Spleen (tissue), 11 donors: ENCODE measurements around the gene PLEKHA1. TPM values are rescaled to one million over a fixed set of nuclear protein-coding genes. Genes with fewer than 3 reads are reported as not detected.

Source experiments
- DNase-seq: peaks from one replicate; pipeline ENCODE4 v3.0.0-alpha.2; 2020
- H3K27ac ChIP-seq, 8 donors: fragments of 200-600 bp; sonication (generic) in 7 of 8; 1 replicate in 4 of 8; 2 replicates in 4 of 8; pipeline versions ENCODE4 v1.5.0 to v1.8.0; 2016 to 2021; ENCODE audit warnings: inconsistent platforms in 4 of 8, mild to moderate bottlenecking in 4 of 8, moderate library complexity in 1 of 8
- H3K27me3 ChIP-seq, 7 donors: fragments of 200-600 bp; sonication (generic) in 6 of 7; replicated peaks in 1 of 7; 1 replicate in 4 of 7; 2 replicates in 3 of 7; pipeline versions ENCODE4 v1.5.0 to v1.8.0; 2016 to 2021; ENCODE audit warnings: inconsistent platforms in 3 of 7, mild to moderate bottlenecking in 1 of 7
- H3K36me3 ChIP-seq, 6 donors: fragments of 200-600 bp; sonication (generic) in 5 of 6; 1 replicate in 4 of 6; 2 replicates in 2 of 6; pipeline versions ENCODE4 v1.5.0 to v1.8.0; 2016 to 2021; ENCODE audit warnings: inconsistent platforms in 2 of 6
- H3K4me1 ChIP-seq, 6 donors: fragments of 200-600 bp; sonication (generic) in 5 of 6; 1 replicate in 3 of 6; 2 replicates in 3 of 6; pipeline versions ENCODE4 v1.5.0 to v1.8.0; 2016 to 2021; ENCODE audit warnings: inconsistent platforms in 3 of 6
- H3K4me3 ChIP-seq, 8 donors: fragments of 200-600 bp; sonication (generic) in 7 of 8; 1 replicate in 4 of 8; 2 replicates in 4 of 8; pipeline versions ENCODE4 v1.5.0 to v1.8.0; 2016 to 2021; ENCODE audit warnings: inconsistent platforms in 4 of 8, mild to moderate bottlenecking in 4 of 8, moderate library complexity in 2 of 8
- H3K9me3 ChIP-seq, 8 donors: fragments of 200-600 bp; sonication (generic) in 7 of 8; 1 replicate in 4 of 8; 2 replicates in 4 of 8; pipeline versions ENCODE4 v1.5.0 to v1.8.0; 2016 to 2021; ENCODE audit warnings: inconsistent platforms in 4 of 8
- POLR2A ChIP-seq, 3 donors: fragments of 450-650 bp; IDR thresholded peaks; one replicate each; pipeline ENCODE4 v1.5.1; 2017; ENCODE audit warnings: antibody characterized with exemption in 3 of 3, mild to moderate bottlenecking in 1 of 3
- POLR2AphosphoS5 ChIP-seq, 3 donors: sonication (generic); formaldehyde crosslinking; IDR thresholded peaks; one replicate each; pipeline ENCODE4 v1.5.1; 2017; ENCODE audit warnings: antibody characterized with exemption in 3 of 3
- WGBS, 5 donors: extraction: QIAGEN DNeasy Blood & Tissue Kit in 3 of 5; methylation state at CpG; one replicate each; pipeline versions ENCODE4 v1.1.5 to v1.1.7; 2013 to 2018; 5-methylcytosine and 5-hydroxymethylcytosine counted together
- intact Hi-C: fragments of 100-400 bp; cut with DNase I; formaldehyde crosslinking; loops from one replicate; pipeline ENCODE4 v1.15.0; 2023; ENCODE audit warnings: low total_unique reads
- polyA plus RNA-seq, 3 donors: library from polyadenylated mRNA; stranded (reverse); fragments of 200-250 nt; gene quantifications; one replicate each; pipeline ENCODE4 v1.2.1, GENCODE V29; 2013
- total RNA-seq, 7 donors: library from RNA; depleted of rRNA in 3 of 7; stranded (reverse); fragments of >200 nt in 3 of 7; fragmentation: NEBNext Ultra II Directional in 4 of 7; extraction: Animal tissue kit (Norgen Biotek cat#: 25700) in 4 of 7; gene quantifications; one replicate each; pipeline versions ENCODE4 v1.1.0 to v1.2.1, GENCODE V29; 2016 to 2021
- TF ChIP-seq, protein P1 (sequence below), 11 experiments: fragments of 200-600 bp in 7 of 11; fragments of 450-650 bp in 4 of 11; sonication (generic) in 4 of 11; IDR thresholded peaks in 8 of 11; conservative IDR thresholded peaks in 3 of 11; 1 replicate in 7 of 11; 2 replicates in 4 of 11; pipeline versions ENCODE4 v1.4.0 to v1.8.0; 2016 to 2021; ENCODE audit warnings: antibody characterized with exemption in 11 of 11, inconsistent platforms in 4 of 11, mild to moderate bottlenecking in 1 of 11
- donor health status: healthy with polysubstance abuse.
- donor health status: DM: no; HTN: no; CAD: no; lungs with moderate emphysema.
- donor health status: DM: no; HTN: no; CAD: no.
- donor health status: Bipolar disorder and iron deficiency.
- donor health status: healthy.
- donor health status: DM: no; HTN: no; CAD: no.
- donor health status: DM: yes; HTN: yes; CAD: no.

The PLEKHA1 gene
- total and polyA plus RNA-seq, 10 donors, result 7.9 to 31.1 (median 22.1) TPM

DNA sequence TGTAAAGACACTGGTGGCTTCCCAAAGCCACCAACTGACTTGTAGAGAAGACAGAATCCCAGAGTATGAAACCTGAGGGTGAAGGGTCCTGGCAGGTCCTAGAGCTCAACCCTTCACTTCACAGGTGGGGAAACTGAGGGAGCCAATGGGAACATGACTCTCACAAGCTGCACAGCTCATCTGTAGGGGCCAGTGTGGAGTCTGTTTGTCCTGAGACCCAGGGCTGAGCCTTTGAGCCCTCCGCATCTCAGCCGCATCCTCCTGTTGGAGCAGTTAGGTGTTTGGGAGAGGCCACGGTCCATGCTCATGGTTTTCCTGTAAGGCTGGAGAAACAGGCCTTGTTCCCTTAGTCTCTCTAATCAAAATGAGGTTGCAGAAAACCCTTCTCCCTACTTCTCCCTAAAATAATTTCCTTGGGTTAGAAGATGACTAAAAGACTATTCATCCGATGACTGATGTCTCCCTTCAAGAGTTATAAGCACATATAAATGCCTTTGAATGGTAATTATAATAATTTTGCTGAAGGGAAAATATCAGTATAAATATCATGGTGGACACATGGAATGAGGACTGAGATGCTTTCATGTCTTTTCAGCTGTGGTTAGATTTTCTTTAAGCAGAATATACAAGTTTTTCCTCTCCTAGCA lies 97.1 kb downstream of the PLEKHA1 start:
- Histone ChIP-seq H3K4me1 (peaks cover 16 to 49% (median 26%) of the 10 kb centered on the region in 6 donors), H3K36me3 (no peaks in the 10 kb centered on the region), H3K4me3 (no peak overlapping the region), H3K27me3 (peaks cover 0 to 63% (median 0%) of the 10 kb centered on the region in 7 donors), H3K9me3 (no peaks in the 10 kb centered on the region), H3K27ac (no peak overlapping the region)
- intact Hi-C loops, result no loop called here
- DNase-seq, result no peak
- no peak for TF ChIP-seq POLR2A (IDR thresholded peaks at IDR 0.05)
- TF ChIP-seq, protein P1, sequence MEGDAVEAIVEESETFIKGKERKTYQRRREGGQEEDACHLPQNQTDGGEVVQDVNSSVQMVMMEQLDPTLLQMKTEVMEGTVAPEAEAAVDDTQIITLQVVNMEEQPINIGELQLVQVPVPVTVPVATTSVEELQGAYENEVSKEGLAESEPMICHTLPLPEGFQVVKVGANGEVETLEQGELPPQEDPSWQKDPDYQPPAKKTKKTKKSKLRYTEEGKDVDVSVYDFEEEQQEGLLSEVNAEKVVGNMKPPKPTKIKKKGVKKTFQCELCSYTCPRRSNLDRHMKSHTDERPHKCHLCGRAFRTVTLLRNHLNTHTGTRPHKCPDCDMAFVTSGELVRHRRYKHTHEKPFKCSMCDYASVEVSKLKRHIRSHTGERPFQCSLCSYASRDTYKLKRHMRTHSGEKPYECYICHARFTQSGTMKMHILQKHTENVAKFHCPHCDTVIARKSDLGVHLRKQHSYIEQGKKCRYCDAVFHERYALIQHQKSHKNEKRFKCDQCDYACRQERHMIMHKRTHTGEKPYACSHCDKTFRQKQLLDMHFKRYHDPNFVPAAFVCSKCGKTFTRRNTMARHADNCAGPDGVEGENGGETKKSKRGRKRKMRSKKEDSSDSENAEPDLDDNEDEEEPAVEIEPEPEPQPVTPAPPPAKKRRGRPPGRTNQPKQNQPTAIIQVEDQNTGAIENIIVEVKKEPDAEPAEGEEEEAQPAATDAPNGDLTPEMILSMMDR (IDR thresholded peaks at IDR 0.05 in 8 of 11, conservative IDR thresholded peaks at IDR 0.05 in 3 of 11), result no peak
- no peak for TF ChIP-seq POLR2AphosphoS5 (IDR thresholded peaks at IDR 0.05)
- WGBS, 5 donors, result 90 to 97% (median 93%) methylated on average over 4 of the region's 4 CpGs

DNA sequence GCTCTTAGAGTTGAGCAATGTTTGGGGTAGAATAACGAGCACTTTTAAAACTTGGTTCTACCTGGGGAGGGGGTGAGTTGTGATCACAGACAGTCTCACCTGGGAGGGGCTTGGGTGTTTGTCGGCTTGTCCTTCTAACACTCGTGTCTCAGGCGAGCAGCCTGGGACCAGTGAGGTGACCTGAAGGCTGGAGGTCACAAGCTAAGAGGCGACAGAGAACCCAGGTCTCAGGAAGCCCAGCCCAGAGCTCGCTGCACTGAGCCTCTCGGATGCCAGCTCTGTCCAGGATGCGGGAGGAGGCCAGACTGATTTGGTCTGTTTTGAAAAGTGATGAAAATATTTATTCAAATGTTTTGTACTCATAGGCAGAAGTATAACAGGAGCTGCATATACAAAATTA lies 98.6 kb downstream of the PLEKHA1 start:
- no peak for TF ChIP-seq POLR2A (IDR thresholded peaks at IDR 0.05)
- TF ChIP-seq, protein P1 (IDR thresholded peaks at IDR 0.05 in 8 of 11, conservative IDR thresholded peaks at IDR 0.05 in 3 of 11), result no peak
- no peak for TF ChIP-seq POLR2AphosphoS5 (IDR thresholded peaks at IDR 0.05)
- H3K4me3 ChIP-seq, result no peak overlapping the region
- no peaks in the 10 kb centered on the region for H3K36me3 ChIP-seq
- intact Hi-C loops, result no loop called here
- no peak for DNase-seq
- no peak overlapping the region for H3K27ac ChIP-seq
- 68 to 84% (median 84%) methylated on average over 8 of the region's 8 CpGs for WGBS, 5 donors
- H3K27me3 ChIP-seq, result peaks cover 0 to 67% (median 0%) of the 10 kb centered on the region in 7 donors
- peaks cover 16 to 47% (median 26%) of the 10 kb centered on the region in 6 donors for H3K4me1 ChIP-seq
- no peaks in the 10 kb centered on the region for H3K9me3 ChIP-seq

DNA sequence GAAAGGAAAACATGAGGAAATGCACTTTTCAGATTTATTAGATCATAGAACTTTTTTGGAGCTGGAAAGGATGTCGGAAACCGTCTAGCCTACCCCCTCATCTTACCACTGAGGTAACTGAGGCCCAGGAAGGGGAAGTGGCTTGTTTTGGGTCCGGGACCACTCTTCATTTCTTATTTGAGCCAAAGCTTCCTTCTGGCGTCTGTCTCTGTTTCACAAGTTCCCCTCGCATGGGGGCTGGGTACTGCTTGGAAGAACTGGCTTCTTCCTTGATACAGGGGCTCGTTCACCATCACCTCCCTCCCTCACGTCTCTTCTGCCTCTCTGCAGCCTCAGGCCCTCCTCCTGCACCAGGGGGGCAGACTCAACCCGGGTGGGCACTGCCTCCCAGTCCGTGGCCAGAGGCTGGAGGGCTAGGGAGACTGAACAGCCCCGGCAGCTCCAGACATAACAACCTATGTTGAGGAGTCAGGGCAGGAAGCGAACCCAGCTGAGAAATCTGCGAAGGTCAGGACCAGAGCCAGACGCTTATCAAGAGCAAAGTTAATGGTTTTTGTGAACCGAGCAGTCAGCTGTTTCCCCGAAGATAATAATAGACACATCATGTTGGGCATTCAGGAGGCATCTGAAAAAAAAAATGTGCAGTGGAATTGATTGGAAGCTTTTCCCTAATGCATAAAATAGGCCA lies 99.8 kb downstream of the PLEKHA1 start:
- WGBS, 5 donors, result 5 to 12% (median 9%) methylated on average over 14 to 15 of the region's 15 CpGs
- Histone ChIP-seq H3K4me3 (no peak overlapping the region), H3K36me3 (no peaks in the 10 kb centered on the region), H3K27me3 (peaks cover 0 to 67% (median 0%) of the 10 kb centered on the region in 7 donors), H3K4me1 (peaks cover 16 to 37% (median 26%) of the 10 kb centered on the region in 6 donors), H3K9me3 (no peaks in the 10 kb centered on the region), H3K27ac (no peak overlapping the region)
- intact Hi-C loops, result no loop called here
- DNase-seq, result no peak
- peak in 2 of 3 donors; percentile 42 for TF ChIP-seq POLR2AphosphoS5 (IDR thresholded peaks at IDR 0.05)
- TF ChIP-seq, protein P1 (IDR thresholded peaks at IDR 0.05 in 8 of 11, conservative IDR thresholded peaks at IDR 0.05 in 3 of 11), result no peak

DNA sequence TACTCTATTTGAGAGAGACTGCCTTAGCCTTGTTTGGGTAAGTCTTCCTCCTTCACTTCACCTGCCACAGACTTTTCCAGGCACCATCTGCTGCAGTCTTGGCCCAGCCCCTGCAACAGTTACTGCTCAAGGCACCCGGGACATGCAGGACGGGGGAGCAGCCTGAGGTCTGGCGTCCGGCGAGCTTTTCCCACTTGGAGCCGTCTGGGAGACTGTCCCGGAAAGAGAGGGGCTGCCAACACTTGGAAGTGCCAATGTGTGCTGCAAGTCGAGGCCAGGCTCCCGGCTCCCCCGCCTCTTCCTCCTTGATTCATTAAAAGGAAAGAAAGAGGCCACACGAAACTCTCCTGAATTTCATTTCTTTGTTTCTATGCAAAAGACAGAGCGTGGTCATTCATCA lies 100.6 kb downstream of the PLEKHA1 start:
- WGBS, 5 donors, result 44 to 63% (median 50%) methylated on average over 12 of the region's 12 CpGs
- no peaks in the 10 kb centered on the region for H3K36me3 ChIP-seq
- no peak for DNase-seq
- H3K27me3 ChIP-seq, result peaks cover 0 to 70% (median 0%) of the 10 kb centered on the region in 7 donors
- no peak overlapping the region for H3K4me3 ChIP-seq
- intact Hi-C loops, result no loop called here
- TF ChIP-seq, protein P1 (IDR thresholded peaks at IDR 0.05 in 8 of 11, conservative IDR thresholded peaks at IDR 0.05 in 3 of 11), result no peak
- TF ChIP-seq POLR2A (IDR thresholded peaks at IDR 0.05), result no peak
- peak in 2 of 3 donors; percentile 43 to 55 for TF ChIP-seq POLR2AphosphoS5 (IDR thresholded peaks at IDR 0.05)
- peak overlapping the region in 3 of 8 donors; percentile 0 to 36 (median 8) for H3K27ac ChIP-seq
- no peaks in the 10 kb centered on the region for H3K9me3 ChIP-seq
- peaks cover 16 to 32% (median 26%) of the 10 kb centered on the region in 6 donors for H3K4me1 ChIP-seq
